K562 (cell line): Measurements from ENCODE around the gene ZMYND19. TPM values are rescaled to one million over a fixed set of nuclear protein-coding genes. Genes with fewer than 3 reads are reported as not detected.

ENCODE experiments used
- CREB1 ChIP-seq, 2 experiments: sonication (generic) in 1 of 2; formaldehyde crosslinking in 1 of 2; IDR thresholded peaks; 2 replicates each; pipeline versions ENCODE4 v1.6.1 to v1.8.0; 2012 to 2022; ENCODE audit warnings: inconsistent platforms in 1 of 2, mild to moderate bottlenecking in 1 of 2, missing genetic modification reagents in 1 of 2, moderate library complexity in 1 of 2
- HOMEZ ChIP-seq: fragments of 250-450 bp; sonication (Bioruptor Pico); IDR thresholded peaks from 2 replicates; pipeline ENCODE4 v1.4.0; 2020; ENCODE audit warnings: mild to moderate bottlenecking, moderate library complexity
- KDM5B ChIP-seq: fragments of 200-600 bp; sonication (generic); IDR thresholded peaks from 2 replicates; pipeline ENCODE4 v1.6.1; 2012; ENCODE audit warnings: low read depth, mild to moderate bottlenecking, moderate library complexity, low read length, control low read depth, inconsistent platforms; ENCODE audit not compliant: insufficient replicate concordance
- RBM14 ChIP-seq: fragments of 200-400 bp; formaldehyde crosslinking; IDR thresholded peaks from 2 replicates; pipeline ENCODE4 v1.6.1; 2018; ENCODE audit warnings: low read depth, mild to moderate bottlenecking, low read length, moderate library complexity, borderline replicate concordance; ENCODE audit not compliant: insufficient read depth
- RERE ChIP-seq: sonication (generic); formaldehyde crosslinking; IDR thresholded peaks from 2 replicates; pipeline ENCODE4 v1.8.0; 2023; ENCODE audit warnings: missing genetic modification reagents, mild to moderate bottlenecking, borderline replicate concordance
- TAL1 ChIP-seq: fragments of 450-650 bp; IDR thresholded peaks from 2 replicates; pipeline ENCODE4 v1.6.1; 2016; ENCODE audit warnings: mild to moderate bottlenecking
- U2AF2 ChIP-seq: fragments of 200-400 bp; formaldehyde crosslinking; optimal IDR thresholded peaks from 2 replicates; pipeline ENCODE3; 2017; ENCODE audit warnings: low read depth, mild to moderate bottlenecking, low read length
- XRCC5 ChIP-seq: fragments of 200-400 bp; formaldehyde crosslinking; IDR thresholded peaks from 2 replicates; pipeline ENCODE4 v1.6.1; 2017; ENCODE audit warnings: low read depth, mild to moderate bottlenecking, low read length
- ZNF146 ChIP-seq: IDR thresholded peaks from one replicate; pipeline ENCODE4 v1.6.1; 2018; ENCODE audit warnings: missing compliant biosample characterization; ENCODE audit not compliant: unreplicated experiment
- ZNF23 ChIP-seq: fragments of 250-450 bp; sonication (Bioruptor Pico); IDR thresholded peaks from 2 replicates; pipeline ENCODE4 v1.4.0; 2020; ENCODE audit warnings: mild to moderate bottlenecking
- polyA plus RNA-seq, 8 experiments: library from polyadenylated mRNA; depleted of rRNA in 4 of 8; stranded (reverse) in 5 of 8; unstranded in 3 of 8; fragments of >200 nt; fragmentation: Nextera tagmentation in 2 of 8; fragmentation: Illumina TruSeq in 1 of 8; extraction: Ambion mirVana in 2 of 8; extraction: Trizol in 1 of 8; gene quantifications; 2 replicates each; pipeline versions ENCODE4 v1.2.1 to v1.2.3, GENCODE V29; 2011 to 2014; ENCODE audit warnings: inconsistent platforms in 1 of 8, missing spikeins in 1 of 8
- total RNA-seq, 7 experiments: library from RNA; depleted of rRNA in 6 of 7; stranded (reverse); fragments of >200 nt in 6 of 7; fragmentation: Illumina TruSeq in 2 of 7; extraction: Trizol in 2 of 7; gene quantifications; 2 replicates each; pipeline versions ENCODE4 v1.2.1 to v1.2.3, GENCODE V29; 2011 to 2021; ENCODE audit warnings: low replicate concordance in 1 of 7
- TF ChIP-seq, protein P1 (sequence below): fragments of 250-450 bp; sonication (Bioruptor Pico); IDR thresholded peaks from 2 replicates; pipeline ENCODE4 v1.4.0; 2020
- TF ChIP-seq, protein P2 (sequence below): fragments of 250-450 bp; sonication (Bioruptor Pico); IDR thresholded peaks from 2 replicates; pipeline ENCODE4 v1.4.0; 2020; ENCODE audit warnings: mild to moderate bottlenecking, moderate library complexity

Gene ZMYND19
- total and polyA plus RNA-seq, 9 of the 15 experiments (the other 6 are each of a cell fraction or from before 2014, with no cell fraction given): 1.0 to 86.7 (median 44.0) TPM

GRCh38 chr9:137618105-137619067 lies 28.1 kb upstream of the ZMYND19 start, which contains the start of gene EHMT1 (continued):
- TF ChIP-seq HOMEZ (CRISPR knock-in tag): 0 out of 2 replicates have a peak, but pooled peaks have one; percentile 1
- TF ChIP-seq ZNF146 (CRISPR knock-in tag): no peak
- no peak for TF ChIP-seq U2AF2
- TF ChIP-seq, protein P1, sequence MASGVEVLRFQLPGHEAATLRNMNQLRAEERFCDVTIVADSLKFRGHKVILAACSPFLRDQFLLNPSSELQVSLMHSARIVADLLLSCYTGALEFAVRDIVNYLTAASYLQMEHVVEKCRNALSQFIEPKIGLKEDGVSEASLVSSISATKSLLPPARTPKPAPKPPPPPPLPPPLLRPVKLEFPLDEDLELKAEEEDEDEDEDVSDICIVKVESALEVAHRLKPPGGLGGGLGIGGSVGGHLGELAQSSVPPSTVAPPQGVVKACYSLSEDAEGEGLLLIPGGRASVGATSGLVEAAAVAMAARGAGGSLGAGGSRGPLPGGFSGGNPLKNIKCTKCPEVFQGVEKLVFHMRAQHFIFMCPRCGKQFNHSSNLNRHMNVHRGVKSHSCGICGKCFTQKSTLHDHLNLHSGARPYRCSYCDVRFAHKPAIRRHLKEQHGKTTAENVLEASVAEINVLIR: 0 out of 2 replicates have a peak, but pooled peaks have one; percentile 50
- TF ChIP-seq RERE (CRISPR knock-in tag): no peak
- no peak for TF ChIP-seq ZNF23 (CRISPR knock-in tag)
- TF ChIP-seq TAL1: no peak
- peak; percentile 75 for TF ChIP-seq KDM5B
- TF ChIP-seq, protein P2, sequence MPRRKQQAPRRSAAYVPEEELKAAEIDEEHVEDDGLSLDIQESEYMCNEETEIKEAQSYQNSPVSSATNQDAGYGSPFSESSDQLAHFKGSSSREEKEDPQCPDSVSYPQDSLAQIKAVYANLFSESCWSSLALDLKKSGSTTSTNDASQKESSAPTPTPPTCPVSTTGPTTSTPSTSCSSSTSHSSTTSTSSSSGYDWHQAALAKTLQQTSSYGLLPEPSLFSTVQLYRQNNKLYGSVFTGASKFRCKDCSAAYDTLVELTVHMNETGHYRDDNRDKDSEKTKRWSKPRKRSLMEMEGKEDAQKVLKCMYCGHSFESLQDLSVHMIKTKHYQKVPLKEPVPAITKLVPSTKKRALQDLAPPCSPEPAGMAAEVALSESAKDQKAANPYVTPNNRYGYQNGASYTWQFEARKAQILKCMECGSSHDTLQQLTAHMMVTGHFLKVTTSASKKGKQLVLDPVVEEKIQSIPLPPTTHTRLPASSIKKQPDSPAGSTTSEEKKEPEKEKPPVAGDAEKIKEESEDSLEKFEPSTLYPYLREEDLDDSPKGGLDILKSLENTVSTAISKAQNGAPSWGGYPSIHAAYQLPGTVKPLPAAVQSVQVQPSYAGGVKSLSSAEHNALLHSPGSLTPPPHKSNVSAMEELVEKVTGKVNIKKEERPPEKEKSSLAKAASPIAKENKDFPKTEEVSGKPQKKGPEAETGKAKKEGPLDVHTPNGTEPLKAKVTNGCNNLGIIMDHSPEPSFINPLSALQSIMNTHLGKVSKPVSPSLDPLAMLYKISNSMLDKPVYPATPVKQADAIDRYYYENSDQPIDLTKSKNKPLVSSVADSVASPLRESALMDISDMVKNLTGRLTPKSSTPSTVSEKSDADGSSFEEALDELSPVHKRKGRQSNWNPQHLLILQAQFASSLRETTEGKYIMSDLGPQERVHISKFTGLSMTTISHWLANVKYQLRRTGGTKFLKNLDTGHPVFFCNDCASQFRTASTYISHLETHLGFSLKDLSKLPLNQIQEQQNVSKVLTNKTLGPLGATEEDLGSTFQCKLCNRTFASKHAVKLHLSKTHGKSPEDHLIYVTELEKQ: no peak
- TF ChIP-seq XRCC5: no peak
- TF ChIP-seq RBM14: no peak
- TF ChIP-seq CREB1 (IDR thresholded peaks at IDR 0.05): peak; percentile 89
- TF ChIP-seq CREB1 (CRISPR knock-in tag; IDR thresholded peaks at IDR 0.05): peak; percentile 92
